GM21447 (cell line): ENCODE results near the gene FRRS1.

Source experiments
- ATAC-seq: cut with Tn5 transposase; IDR thresholded peaks from one replicate; pipeline ENCODE4 v1.9.1; 2021; ENCODE audit not compliant: unreplicated experiment

Gene FRRS1

DNA sequence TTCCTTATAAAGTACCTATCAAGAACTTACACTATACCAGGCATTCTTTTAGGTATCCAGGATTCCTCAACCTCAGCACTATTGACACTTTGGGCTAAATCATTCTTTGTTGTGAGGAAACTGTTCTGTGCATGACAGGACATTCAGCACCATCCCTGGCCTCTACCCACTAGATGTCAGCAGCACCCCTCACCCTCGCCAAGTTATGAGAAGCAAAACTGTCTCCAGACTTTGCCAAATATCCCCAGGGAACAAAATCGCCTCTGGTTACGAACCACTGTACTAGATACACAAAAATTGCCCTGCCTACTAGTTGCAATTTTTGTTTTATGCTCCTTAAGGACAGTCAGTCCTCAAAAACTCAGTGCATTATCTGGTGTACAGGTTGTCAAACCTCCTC is 84.9 kb downstream of the FRRS1 start:
- no peak for ATAC-seq

GRCh38 chr1:99680270-99680669 is 86.2 kb downstream of the FRRS1 start:
- no peak for ATAC-seq

DNA sequence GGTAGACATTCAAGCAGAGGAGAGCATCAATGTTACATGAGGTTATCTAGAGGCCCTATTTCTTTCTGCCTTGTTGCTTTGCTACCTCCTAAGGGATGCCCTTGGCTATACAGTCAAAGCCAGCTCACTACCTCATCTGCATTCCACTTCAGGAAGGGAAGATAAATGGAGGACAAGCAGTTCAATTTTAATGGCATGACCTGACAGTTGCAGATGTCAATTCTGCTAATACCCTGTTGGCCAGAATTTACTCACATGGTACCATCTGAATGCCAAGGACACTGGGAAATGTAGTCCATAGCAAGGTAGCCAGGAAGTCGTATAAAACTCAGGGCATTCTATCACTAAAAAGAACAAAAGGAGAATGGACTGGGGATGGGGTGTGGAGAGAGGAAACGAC is 89.0 kb downstream of the FRRS1 start:
- no peak for ATAC-seq

DNA sequence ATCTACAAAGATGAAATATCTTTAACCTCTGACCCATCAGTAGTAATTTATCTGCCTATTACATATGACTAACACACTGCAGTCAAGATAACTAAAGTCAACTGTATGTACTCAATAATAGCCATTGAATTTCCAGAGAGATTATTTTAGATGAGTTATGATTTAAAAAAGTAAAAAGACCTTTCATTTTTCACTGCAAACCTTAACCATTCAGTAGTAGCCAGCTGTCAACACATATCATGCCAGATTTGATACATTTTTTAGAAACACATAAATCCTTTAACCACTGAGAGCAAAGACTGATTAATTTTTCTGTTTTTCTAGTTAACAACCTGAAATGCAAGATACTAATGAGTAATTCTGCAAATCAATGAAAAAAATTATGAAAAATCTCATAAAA is 89.6 kb downstream of the FRRS1 start:
- ATAC-seq: no peak

- ATAC-seq: no peak
Observed at GRCh38 chr1:99675994-99676393, 90.4 kb downstream of the FRRS1 start.

GRCh38 chr1:99675292-99675691 is 91.1 kb downstream of the FRRS1 start:
- no peak for ATAC-seq

DNA sequence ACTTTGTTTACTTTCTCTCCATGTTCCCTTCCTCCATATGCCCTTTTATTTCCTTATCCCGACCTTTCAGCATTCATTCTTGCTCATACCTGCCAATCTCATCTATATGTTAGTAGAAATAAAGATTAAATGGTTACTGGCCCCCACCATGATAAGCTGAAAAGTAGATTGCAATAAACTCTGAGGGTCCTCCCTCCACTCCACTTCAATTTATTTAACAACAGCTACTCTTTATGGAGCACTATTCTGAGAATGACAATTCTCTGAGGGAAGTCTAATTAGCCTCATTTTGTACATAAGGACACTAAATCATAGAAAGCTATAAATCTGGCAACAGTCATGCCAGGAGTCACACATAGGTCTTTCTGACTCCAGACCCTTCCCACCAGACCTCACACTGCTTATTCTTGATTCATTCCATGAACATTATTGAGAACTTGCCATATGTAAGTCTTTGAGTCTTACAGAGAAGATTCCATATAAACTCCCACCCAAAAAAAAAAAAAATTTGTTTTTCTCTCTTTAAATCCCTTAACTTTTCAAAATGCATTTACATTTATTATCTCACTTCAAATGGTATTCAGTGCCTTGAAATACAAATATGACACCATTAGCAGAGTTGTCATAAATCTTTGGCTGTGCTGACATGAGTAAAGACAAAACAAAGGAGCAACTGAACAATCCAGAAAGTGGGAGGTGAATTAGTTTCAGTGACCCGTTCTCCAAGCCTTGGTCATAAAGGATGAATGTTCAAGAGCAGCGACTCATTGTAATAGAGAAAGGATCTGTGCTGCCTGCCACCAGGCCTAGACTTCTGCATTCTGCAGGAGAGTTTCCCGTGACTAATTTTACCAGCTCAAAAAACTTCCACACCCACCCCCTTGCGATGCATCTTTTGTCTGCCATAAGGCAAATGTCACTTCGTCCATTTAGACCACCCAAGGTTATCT is 92.0 kb downstream of the FRRS1 start:
- ATAC-seq: no peak

- no peak for ATAC-seq
Observed at GRCh38 chr1:99673315-99673714, 93.1 kb downstream of the FRRS1 start.

DNA sequence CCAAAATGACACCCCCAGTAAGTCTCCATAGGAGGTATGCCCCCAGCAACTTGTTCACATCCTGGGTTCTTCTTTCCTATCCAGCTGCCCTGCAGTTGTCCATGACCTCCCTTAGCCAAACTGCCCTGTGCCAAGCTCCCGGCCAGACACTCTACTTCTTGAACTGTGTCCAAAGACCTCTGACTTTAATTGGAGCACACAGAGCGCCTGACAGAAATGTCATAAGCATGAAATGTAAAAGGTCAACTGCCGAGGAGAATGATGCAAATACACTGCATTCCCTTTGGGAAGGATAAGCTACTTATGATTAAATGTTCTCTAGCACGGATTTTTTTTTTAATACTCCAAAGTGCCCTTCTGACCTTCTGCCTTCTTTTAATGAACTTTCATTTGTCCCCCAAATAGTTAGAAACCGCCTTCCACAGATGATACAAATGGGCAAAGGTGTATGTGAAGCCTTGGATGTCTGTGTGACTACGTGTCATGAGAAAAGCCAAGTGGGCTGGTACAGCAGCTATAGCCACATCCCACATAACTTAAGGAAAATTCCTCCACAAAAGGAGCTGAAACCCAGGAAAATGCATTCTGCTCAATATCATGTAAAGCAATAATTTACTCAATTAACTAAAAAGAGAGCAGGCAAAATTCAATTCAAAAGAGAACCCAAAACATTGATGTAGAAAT is 93.8 kb downstream of the FRRS1 start:
- ATAC-seq: no peak

- no peak for ATAC-seq
Observed at GRCh38 chr1:99672038-99672437, 94.4 kb downstream of the FRRS1 start.

DNA sequence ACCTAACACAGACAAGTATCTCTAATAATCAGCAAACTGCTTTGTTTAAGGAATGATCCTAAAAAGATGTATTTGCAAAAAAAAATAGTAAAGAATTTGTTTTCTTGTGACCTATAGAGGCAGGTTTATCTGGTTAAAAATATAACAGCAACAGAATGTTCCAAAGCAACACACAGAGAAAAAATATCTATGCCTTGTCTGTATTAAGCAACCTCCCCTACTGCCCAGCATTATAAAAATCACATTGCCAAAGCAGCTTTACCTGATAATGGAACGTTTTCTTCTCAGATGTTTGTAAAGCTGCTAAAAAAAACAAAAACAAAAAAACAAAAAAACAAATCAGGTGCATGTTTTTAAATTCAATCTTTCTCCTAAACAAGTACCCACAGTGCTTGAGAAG is 95.9 kb downstream of the FRRS1 start:
- no peak for ATAC-seq

DNA sequence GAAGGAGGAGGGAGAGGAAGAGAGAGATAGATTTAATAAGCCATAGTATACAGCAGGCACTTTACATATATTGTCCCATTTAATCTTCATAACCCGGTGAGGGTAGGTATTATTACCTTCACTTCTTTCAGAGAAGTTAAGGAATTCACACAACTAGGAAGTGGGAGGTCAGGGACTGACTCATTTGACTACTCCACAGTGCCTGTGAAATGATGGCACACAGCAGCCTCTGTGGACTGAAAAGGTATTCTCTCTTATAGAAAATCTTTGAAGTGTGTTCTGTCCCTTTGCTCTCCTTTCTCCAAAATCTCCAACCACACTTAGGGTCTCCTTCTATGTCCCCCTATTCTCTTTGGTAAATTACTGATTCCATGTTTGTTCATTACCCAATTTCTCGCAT is 96.6 kb downstream of the FRRS1 start:
- no peak for ATAC-seq

GRCh38 chr1:99669376-99669775 is 97.1 kb downstream of the FRRS1 start:
- no peak for ATAC-seq

DNA sequence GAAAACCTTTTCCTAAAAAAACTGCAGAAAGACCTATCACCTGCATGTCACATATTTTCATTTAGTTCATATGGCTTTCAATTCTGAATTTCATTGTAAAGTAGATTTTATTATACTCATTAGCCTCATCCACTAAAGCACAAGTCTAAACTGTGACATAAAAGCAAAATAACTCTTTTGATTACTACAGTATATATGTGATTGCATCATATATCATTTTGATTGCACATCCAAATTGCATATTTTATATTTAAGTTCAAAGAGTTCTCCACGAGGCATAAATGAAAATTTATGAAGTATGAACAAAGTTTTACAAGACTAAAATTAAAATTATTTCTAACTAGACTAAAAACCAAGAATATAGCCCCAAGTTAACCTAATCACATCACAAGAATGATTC is 101.2 kb downstream of the FRRS1 start:
- ATAC-seq: no peak

DNA sequence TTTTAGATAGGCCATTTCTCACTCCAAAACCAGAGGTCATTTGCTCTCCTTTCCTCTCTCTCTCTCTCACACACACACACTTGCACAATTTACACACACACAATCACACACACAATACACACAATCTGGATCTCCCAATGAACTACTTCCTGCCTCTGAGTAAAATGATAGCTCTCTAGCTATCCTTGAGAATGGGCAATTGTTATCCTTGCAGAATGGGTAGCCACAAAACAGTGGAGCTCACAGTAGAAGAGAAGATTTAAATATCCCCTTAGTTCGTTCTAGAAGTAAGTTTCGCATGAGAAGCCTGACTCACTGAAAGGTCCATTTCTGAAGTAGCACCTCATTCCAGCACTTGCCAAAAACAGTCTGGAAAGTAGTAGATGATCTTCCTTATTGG is 102.9 kb downstream of the FRRS1 start:
- no peak for ATAC-seq

DNA sequence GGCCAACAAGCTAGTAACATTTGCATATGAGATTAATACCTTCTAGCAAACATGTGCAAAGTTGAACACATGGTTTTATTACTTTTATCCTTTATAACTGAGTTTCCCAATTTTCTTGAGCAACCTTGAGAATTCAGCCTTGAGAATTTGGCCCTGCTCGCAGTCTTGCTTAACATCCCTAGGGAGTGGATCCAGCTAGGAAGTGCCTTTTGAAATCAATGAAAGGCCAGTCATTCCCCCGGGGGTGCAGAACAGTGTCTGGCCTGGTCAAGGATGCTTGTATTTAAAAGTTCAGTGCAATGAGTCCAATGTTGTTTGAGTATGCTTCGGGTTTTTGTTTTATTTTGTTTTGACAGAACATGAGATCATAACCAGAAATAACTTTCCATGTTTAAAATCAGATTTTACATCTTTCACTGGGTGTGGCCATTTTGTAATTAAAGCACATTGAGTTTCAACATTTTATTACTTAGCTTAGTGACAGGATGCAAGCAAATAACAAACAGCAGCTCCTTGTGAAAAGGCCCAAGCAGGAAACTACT is 103.8 kb downstream of the FRRS1 start:
- ATAC-seq: no peak

- ATAC-seq: no peak
Observed at GRCh38 chr1:99661780-99662179, 104.7 kb downstream of the FRRS1 start.

- no peak for ATAC-seq
Observed at GRCh38 chr1:99660496-99660895, 105.9 kb downstream of the FRRS1 start.

GRCh38 chr1:99659755-99660210 is 106.7 kb downstream of the FRRS1 start:
- no peak for ATAC-seq
